Chondrocyte (in vitro differentiated cells): ENCODE data around the gene EHMT1. TPM values are rescaled to one million over a fixed set of nuclear protein-coding genes. Genes with fewer than 3 reads are reported as not detected.

Experiments used
- DNase-seq: peaks from one replicate; pipeline ENCODE4 v3.0.0; 2021; ENCODE audit warnings: mixed read lengths, low spot score
- H3K27ac Mint-ChIP-seq: one replicate; pipeline ENCODE4 v1.8.0; 2021; ENCODE audit warnings: mild to moderate bottlenecking, moderate library complexity, mixed read lengths; ENCODE audit not compliant: unreplicated experiment
- H3K27me3 Mint-ChIP-seq: 2 replicates; pipeline ENCODE4 v1.8.0; 2021; ENCODE audit warnings: low read depth, mixed read lengths
- H3K36me3 Mint-ChIP-seq: 2 replicates; pipeline ENCODE4 v1.8.0; 2021; ENCODE audit warnings: low read depth, mixed read lengths
- H3K4me1 Mint-ChIP-seq: 2 replicates; pipeline ENCODE4 v1.8.0; 2021; ENCODE audit warnings: low read depth, mild to moderate bottlenecking, mixed read lengths
- H3K4me3 Mint-ChIP-seq: one replicate; pipeline ENCODE4 v1.8.0; 2021; ENCODE audit warnings: mild to moderate bottlenecking, moderate library complexity, mixed read lengths; ENCODE audit not compliant: unreplicated experiment
- H3K9me3 Mint-ChIP-seq: 2 replicates; pipeline ENCODE4 v1.8.0; 2021; ENCODE audit warnings: low read depth, mixed read lengths
- CTCF ChIP-seq: fragments of 200-600 bp; sonication (generic); IDR thresholded peaks from 2 replicates; pipeline ENCODE4 v1.5.0; 2021; ENCODE audit warnings: antibody characterized with exemption, mild to moderate bottlenecking, moderate library complexity
- total RNA-seq: library from RNA; stranded (reverse); gene quantifications from 3 replicates; pipeline ENCODE4 v1.2.1, GENCODE V29; 2021

Gene EHMT1
- total RNA-seq, 1 donor from 2014 or later, result 61.0 TPM

DNA sequence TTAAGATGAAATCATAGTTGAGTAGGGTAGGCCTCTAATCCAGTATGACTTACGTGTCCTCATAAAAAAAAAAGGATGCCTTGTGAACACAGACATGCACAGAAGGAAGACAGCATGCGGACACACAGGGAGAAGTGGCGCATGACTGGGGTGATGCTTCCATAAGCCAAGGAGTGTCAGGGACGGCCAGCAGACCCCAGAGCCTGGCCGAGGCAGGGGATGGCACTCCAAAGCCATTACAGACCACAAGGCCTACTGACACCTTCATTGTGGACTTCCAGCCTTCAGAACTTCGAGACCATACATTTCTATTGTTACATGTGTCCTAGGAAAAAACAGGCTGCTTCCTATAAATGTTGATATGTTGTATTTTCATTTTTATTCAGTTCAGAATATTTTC lies 19.9 kb downstream of the EHMT1 start:
- TF ChIP-seq CTCF, result no peak
- no peaks in the 10 kb centered on the region for H3K27me3 Mint-ChIP-seq
- H3K4me1 Mint-ChIP-seq, result peaks cover 15% of the 10 kb centered on the region
- no peak overlapping the region for H3K27ac Mint-ChIP-seq
- peak; percentile 36 for DNase-seq
- no peak overlapping the region for H3K4me3 Mint-ChIP-seq
- no peaks in the 10 kb centered on the region for H3K9me3 Mint-ChIP-seq
- H3K36me3 Mint-ChIP-seq, result no peaks in the 10 kb centered on the region

DNA sequence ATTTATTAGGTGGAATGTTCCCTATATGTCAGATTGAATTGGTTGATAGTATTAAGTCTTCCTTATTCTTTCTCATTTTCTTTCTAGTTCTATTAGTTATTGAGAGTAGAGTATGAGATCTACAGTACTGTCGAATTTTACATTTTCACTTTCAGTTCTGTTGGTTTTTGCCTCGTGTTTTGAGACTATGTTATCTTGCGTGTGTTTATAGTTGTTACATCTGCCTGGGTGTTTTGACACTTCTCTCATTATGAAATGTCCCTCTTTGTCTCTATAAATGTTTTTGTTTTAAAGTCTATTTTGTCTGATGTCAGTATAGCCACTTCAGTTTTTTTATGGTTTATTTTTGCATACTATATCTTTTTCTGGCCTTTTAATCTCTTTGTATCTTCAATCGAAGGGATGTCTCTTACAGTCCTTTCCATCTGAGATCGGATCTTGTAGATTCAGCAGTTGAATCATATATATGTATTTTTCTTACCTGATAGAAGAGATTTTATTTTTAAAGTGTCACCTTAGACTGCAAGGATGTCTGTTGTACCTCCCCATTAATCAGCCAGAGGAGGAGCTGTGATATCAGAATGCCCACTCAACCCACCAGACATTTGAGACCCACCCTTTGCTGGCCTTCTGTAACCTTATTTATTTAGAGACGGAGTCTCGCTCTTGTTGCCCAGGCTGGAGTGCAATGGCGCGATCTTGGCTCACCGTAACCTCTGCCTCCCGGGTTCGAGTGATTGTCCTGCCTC lies 20.7 kb downstream of the EHMT1 start:
- TF ChIP-seq CTCF, result no peak
- no peaks in the 10 kb centered on the region for H3K27me3 Mint-ChIP-seq
- H3K9me3 Mint-ChIP-seq, result no peaks in the 10 kb centered on the region
- H3K4me1 Mint-ChIP-seq, result peaks cover 15% of the 10 kb centered on the region
- H3K36me3 Mint-ChIP-seq, result no peaks in the 10 kb centered on the region
- DNase-seq, result no peak
- no peak overlapping the region for H3K4me3 Mint-ChIP-seq
- H3K27ac Mint-ChIP-seq, result no peak overlapping the region

- no peaks in the 10 kb centered on the region for H3K36me3 Mint-ChIP-seq
- H3K27me3 Mint-ChIP-seq, result no peaks in the 10 kb centered on the region
- DNase-seq, result no peak
- TF ChIP-seq CTCF, result no peak
- H3K27ac Mint-ChIP-seq, result no peak overlapping the region
- H3K9me3 Mint-ChIP-seq, result no peaks in the 10 kb centered on the region
- no peak overlapping the region for H3K4me3 Mint-ChIP-seq
- H3K4me1 Mint-ChIP-seq, result peaks cover 15% of the 10 kb centered on the region
These were observed 22.1 kb downstream of the EHMT1 start for GRCh38 chr9:137640862-137641261.

GRCh38 chr9:137642118-137642601 lies 23.4 kb downstream of the EHMT1 start:
- Mint-ChIP-seq H3K27me3 (no peaks in the 10 kb centered on the region), H3K36me3 (peaks cover 4% of the 10 kb centered on the region), H3K4me3 (no peak overlapping the region), H3K27ac (no peak overlapping the region), H3K4me1 (peaks cover 14% of the 10 kb centered on the region), H3K9me3 (no peaks in the 10 kb centered on the region)
- peak; percentile 25 for DNase-seq
- TF ChIP-seq CTCF, result no peak

DNA sequence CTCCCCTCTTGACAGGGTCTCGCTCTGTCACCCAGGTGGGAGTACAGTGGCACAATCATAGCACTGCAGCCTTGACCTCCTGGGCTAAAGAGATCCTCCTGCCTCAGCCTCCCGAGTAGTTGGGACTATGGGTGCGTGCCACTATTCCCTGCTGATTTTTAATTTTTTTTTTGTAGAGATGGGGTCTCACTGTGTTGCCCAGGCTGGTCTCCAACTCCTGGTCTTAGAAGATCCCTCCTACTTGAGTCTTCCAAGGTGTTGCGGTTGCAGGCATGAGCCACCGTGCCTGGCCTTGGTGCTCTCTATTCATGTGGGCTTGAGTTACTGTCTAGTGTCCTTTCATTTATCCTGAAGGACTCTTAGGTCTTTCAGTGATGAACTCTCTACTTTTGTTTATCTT lies 24.1 kb downstream of the EHMT1 start:
- H3K9me3 Mint-ChIP-seq, result no peaks in the 10 kb centered on the region
- peaks cover 4% of the 10 kb centered on the region for H3K36me3 Mint-ChIP-seq
- TF ChIP-seq CTCF, result no peak
- H3K27me3 Mint-ChIP-seq, result no peaks in the 10 kb centered on the region
- peak; percentile 29 for DNase-seq
- no peak overlapping the region for H3K27ac Mint-ChIP-seq
- H3K4me3 Mint-ChIP-seq, result no peak overlapping the region
- H3K4me1 Mint-ChIP-seq, result peaks cover 18% of the 10 kb centered on the region
